Activated naive CD4-positive, alpha-beta T cell treated with Interleukin-2 at 50 U/mL for 16 hours (primary cell): Measurements from ENCODE around the gene SYCP2.
"Not testable (repeated sequence)": the region's sequence is repeated elsewhere in the genome, so short reads cannot be mapped to it uniquely, and the experiment has no call there.

Source experiments
- DNase-seq: peaks from one replicate; pipeline ENCODE4 v3.0.0-alpha.2; 2020

The SYCP2 gene

DNA sequence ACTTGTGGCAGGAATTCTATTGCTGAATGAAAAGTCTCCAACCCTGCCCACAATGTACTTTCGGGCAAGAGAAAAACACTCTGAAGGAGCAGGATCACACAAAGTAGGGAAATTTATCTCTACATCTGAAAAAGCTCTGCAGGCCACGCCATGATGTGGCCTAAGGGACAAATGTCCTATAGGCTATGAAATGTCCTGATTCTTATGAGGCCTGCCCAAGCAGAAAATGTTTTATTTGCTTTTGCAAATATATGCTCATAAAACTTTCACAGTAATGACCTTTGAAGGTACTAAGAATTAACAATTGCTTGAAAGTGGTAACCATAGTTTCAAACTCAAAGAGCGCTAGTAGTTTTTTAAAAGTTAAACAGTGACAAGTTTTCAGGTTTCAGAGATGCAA is 31.0 kb downstream of the SYCP2 start:
- no peak for DNase-seq

- DNase-seq: no peak
Observed at GRCh38 chr20:59895908-59896307, 37.5 kb downstream of the SYCP2 start.

- DNase-seq: no peak
Observed at GRCh38 chr20:59891581-59891980, 41.9 kb downstream of the SYCP2 start.

DNA sequence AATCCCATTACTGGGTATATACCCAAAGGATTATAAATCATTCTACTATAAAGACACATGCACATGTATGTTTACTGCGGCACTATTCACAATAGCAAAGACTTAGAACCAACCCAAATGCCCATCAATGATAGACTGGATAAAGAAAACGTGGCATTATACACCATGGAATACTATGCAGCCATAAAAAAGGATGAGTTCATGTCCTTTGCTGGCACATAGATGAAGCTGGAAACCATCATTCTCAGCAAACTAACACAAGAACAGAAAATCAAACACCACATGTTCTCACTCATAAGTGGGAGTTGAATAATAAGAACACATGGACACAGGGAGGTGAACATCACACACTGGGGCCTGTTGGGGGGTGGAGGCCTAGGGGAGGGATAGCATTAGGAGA is 43.4 kb downstream of the SYCP2 start:
- DNase-seq: not testable (repeated sequence)

- no peak for DNase-seq
Observed at GRCh38 chr20:59888050-59888449, 45.4 kb downstream of the SYCP2 start.

GRCh38 chr20:59884494-59884893 is 48.9 kb downstream of the SYCP2 start:
- DNase-seq: no peak

- no peak for DNase-seq
Observed at GRCh38 chr20:59880198-59880597, 53.2 kb downstream of the SYCP2 start.

DNA sequence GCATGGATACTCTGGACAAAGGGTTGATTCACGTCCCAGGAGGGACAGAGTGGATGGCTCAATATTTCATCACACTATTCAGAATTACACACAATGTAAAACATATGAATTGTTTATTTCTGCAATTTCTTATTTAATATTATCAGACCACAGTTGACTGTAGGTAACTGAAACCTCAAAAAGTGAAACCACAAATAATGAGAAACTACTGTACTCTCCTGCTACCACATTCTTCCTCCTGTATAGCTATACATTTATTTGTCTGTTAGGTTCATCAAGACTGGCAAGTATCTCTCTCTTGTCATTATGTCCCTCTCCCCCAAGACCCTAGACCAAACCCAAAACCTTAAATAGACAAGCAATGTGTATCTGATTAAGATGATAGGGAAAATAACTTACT is 60.0 kb downstream of the SYCP2 start:
- no peak for DNase-seq

DNA sequence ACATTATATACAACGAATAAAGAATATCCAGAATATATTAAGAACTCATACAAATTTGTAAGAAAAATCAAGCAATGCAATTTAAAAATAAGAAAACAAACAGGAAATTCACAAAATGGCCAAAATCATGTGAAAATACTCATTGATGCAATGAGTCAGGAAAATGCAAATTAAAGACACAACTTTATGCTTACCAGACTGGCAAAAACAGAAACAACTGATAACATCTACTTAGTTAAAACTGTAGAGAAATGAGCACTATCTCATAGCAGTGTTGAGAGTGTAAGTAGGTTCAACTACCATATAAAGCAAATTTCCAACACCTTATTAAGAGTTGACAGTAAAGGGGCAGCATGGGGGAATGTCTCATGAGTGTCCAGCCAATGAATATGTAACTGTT is 62.3 kb downstream of the SYCP2 start:
- no peak for DNase-seq

GRCh38 chr20:59866338-59866737 is 67.1 kb downstream of the SYCP2 start:
- DNase-seq: no peak

- no peak for DNase-seq
Observed at GRCh38 chr20:59864726-59865125, 68.7 kb downstream of the SYCP2 start.

DNA sequence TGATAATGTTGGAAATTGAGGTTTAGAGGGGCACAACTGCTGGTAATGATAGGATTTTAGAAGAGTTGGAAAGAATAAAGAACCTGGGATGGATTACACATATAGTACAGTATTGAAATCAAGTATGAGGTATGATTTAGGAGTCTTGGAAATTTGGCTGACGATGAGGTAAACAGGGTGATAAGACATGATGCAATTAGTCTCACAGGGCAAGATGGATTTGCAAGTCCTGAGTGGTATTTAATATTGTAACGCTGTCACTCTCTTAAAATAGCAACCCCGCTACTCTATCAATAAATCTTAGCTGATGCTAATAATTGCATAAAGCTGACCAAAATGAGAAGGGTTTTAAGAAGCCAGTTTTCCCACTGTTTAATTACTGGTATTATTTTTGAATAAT is 70.4 kb downstream of the SYCP2 start:
- DNase-seq: no peak

DNA sequence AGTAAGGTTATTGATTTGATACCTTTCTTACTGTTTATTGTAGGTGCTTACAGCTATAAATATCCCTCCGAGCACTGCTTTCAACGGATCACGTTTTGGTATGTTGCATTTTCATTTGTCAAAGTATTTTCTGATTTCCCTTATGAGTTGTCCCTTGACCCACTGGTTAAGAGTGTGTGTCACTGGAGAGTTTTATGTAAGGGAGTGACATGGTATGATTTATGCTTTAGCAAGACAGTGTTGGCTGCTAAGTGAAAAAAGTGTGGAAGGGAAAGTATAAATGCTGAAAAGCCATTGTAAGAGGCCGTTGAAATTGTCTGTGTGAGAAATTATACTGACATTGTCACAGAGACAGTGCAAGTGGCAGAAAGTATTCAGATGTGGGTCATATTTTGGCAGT is 72.0 kb downstream of the SYCP2 start:
- no peak for DNase-seq

DNA sequence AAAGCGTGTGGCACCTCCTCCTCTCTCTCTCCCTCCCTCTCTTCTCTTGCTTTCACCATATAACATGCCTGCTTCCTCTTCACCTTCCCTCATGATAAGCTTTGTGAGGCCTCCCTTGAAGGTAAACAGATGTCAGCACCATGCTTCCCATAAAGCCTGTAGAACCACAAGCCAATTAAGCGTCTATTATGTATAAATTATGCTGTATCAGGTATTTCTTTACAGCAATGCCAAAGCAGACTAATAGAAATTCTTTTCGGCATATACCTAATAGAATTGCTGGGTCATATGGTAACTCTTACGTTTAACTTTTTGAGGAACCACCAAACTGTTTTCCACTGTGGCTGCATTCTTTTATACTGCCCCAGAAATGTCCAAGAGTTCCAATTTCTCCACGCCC is 75.0 kb downstream of the SYCP2 start:
- DNase-seq: no peak

DNA sequence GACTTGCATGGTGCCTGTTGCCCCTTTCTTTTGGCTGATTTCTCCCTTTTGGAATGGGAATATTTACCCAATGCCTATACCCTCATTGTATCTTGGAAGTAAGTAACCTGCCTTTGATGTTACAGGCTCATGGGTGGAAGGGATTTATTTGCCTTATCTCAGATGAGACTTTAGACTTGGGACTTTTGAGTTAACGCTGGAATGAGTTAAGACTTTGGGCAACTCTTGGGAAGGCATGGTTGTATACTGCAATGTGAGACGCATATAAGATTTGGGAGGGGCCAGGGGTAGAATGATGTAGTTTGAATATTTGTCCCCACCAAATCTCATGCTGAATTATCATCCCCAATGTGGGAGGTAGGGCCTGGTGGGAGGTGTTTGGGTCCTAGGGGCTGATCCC is 75.5 kb downstream of the SYCP2 start:
- no peak for DNase-seq

- not testable (repeated sequence) for DNase-seq
Observed at GRCh38 chr20:59856941-59857340, 76.5 kb downstream of the SYCP2 start.

DNA sequence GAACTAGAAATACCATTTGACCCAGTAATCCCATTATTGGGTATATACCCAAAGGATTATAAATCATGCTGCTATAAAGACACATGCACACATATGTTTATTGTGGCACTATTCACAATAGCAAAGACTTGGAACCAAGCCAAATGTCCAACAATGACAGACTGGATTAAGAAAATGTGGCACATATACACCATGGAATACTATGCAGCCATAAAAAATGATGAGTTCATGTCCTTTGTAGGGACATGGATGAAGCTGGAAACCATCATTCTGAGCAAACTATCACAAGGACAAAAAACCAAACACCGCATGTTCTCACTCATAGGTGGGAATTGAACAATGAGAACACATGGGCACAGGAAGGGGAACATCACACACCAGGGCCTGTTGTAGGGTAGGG is 76.9 kb downstream of the SYCP2 start:
- not testable (repeated sequence) for DNase-seq

DNA sequence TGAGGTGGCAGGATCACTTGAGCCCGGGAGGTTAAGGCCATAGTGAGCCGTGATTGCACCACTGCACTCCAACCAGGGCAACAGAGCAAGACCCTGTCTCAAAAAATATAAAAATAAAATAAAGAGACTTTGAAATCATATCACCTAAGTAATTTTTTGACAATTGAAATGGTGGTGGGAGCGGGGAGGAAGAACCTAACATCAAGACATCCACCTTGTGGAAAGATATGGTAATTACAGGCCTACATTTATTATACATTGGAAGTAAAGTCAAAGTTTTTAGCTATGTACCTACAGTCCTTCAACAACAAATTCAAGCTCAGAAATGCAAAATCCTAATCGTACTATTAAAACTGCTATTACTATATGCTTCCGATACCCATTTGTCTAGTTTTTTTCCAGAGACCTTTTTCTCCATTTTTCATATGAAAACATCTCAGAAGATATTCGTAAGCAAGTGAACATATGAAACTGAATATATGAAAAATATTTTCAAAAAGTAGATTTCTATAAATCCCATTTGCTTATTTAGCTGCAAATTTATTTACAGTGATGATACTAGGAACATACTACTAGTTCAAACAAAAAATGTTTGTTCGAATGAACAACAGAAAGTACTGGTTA is 83.3 kb downstream of the SYCP2 start:
- DNase-seq: no peak

DNA sequence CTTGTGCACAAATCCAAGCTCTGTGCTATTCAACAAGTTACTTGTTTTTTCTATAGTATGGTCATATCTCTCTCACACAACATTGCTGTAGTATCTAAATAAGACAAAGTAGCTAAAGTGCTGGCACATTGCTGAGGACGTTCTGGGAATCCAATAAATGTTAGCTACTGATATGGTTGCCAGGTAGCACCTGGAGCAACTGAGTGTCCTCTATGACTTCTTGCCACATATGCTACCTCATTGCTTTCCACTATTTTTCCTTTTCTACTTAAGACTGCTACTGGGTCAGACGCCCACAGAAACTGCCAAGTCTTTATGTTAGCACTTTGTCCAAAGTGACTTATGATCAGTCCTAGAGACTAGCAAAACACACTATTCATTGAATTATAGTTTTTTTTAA is 85.3 kb downstream of the SYCP2 start:
- DNase-seq: no peak

DNA sequence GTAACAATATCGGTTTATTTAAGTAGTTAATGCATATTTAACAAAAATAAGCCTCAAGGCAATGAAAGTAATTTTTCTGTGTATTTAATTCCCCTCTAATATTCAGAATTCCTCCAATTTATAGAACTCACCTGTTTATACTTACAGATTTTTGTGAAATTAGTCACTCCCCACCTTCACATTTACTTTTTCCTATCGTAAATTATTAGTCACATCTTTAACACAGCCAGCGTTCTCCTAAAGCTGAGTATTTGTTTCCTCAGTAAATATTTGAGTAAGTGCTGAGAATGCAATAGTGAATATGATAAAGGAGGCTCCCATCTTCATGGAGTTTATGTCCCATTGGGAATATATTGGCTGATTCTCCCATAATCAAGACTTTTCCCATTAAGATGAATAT is 88.0 kb downstream of the SYCP2 start:
- DNase-seq: no peak

GRCh38 chr20:59839400-59839799 is 94.0 kb downstream of the SYCP2 start:
- no peak for DNase-seq

GRCh38 chr20:59837623-59838394 is 95.6 kb downstream of the SYCP2 start:
- no peak for DNase-seq

DNA sequence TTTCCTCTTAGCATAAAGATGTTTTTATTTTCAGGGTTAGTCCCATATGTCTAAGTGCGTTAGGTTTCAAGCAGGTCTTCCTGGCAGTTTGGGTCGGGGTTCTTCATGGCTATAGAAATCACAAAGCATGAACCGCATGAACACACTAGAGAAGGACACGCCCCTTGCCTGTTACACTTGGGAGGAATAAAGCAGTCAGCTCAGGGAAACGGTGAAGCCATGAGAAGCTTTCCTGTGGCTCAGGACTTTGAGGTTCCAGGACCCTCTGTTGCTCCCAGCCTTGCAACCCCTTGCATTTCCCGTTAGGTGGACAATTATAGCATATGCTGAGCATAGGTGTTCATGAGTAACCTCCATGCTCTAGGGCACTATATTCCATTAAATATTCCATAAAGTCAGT is 96.7 kb downstream of the SYCP2 start:
- DNase-seq: no peak

GRCh38 chr20:59835448-59836395 is 97.7 kb downstream of the SYCP2 start:
- no peak for DNase-seq
